Adipocyte (in vitro differentiated cells): Measurements from ENCODE around the gene CCL26.
"Not testable (repeated sequence)": the region's sequence is repeated elsewhere in the genome, so short reads cannot be mapped to it uniquely, and the experiment has no call there.

ENCODE experiments used
- DNase-seq: peaks from one replicate; pipeline ENCODE4 v3.0.0-alpha.2; 2015; ENCODE audit warnings: low read depth
- H3K27me3 ChIP-seq: replicated peaks from 2 replicates; pipeline ENCODE4 v1.7.0; 2013; ENCODE audit warnings: mild to moderate bottlenecking, low read length, moderate library complexity; ENCODE audit not compliant: control insufficient read depth, insufficient read depth
- H3K36me3 ChIP-seq: 2 replicates; pipeline ENCODE4 v1.7.0; 2013; ENCODE audit warnings: low read length, mild to moderate bottlenecking, moderate library complexity; ENCODE audit not compliant: control insufficient read depth, insufficient read depth, severe bottlenecking
- H3K4me1 ChIP-seq: 2 replicates; pipeline ENCODE4 v1.7.0; 2013; ENCODE audit warnings: mild to moderate bottlenecking, low read length, moderate library complexity; ENCODE audit not compliant: control insufficient read depth, insufficient read depth
- H3K4me3 ChIP-seq: 2 replicates; pipeline ENCODE4 v1.7.0; 2013; ENCODE audit warnings: mild to moderate bottlenecking, low read length, moderate library complexity
- H3K9ac ChIP-seq: 2 replicates; pipeline ENCODE4 v1.7.0; 2013; ENCODE audit warnings: mild to moderate bottlenecking, low read length, moderate library complexity
- H3K9me3 ChIP-seq: 2 replicates; pipeline ENCODE4 v1.7.0; 2013; ENCODE audit warnings: mild to moderate bottlenecking, low read length, moderate library complexity; ENCODE audit not compliant: control insufficient read depth

Gene CCL26

DNA sequence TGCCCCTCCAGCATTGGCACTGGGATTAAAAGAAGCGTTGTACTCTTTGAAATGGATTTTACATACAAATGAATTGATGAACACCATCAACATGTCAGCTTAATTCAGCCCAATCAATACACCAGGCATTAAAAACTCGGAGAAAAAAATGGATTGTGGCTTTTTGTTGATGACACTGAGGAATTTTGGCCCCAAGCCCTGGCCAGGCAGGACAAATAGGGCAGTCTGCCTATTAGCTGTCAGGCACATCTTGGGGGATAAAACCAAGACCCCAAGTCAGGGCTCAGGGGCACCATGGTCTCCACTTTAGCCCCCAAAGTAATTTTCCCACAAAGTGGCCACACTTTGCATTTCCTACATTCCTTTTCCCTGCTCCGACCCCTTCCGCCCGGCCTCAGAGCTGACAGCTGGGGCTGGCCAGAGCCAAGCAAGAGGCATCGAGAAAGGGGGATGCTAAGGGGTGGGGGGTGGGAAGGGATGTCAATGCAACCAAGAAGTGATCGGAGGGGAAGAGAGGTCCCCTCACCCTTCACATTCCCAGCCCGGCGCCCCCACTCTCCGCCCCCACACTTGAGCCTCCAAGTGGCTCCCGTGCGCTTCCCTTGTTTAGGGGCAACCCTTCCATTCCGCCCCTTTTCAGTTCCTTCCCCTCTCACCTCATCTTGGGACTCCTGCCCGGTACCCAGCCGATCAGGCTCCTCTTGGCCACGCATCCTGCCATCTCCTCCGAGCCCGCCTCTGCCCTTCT, 34.0 kb downstream of the CCL26 start:
- Histone ChIP-seq H3K9me3 (no peaks in the 10 kb centered on the region), H3K4me1 (peaks cover 13% of the 10 kb centered on the region), H3K9ac (peak overlapping the region; percentile 88), H3K27me3 (peaks cover 3% of the 10 kb centered on the region), H3K4me3 (peak overlapping the region; percentile 96), H3K36me3 (no peaks in the 10 kb centered on the region)
- DNase-seq: peak; percentile 29

- DNase-seq: no peak
- peaks cover 20% of the 10 kb centered on the region for H3K4me1 ChIP-seq
- no peaks in the 10 kb centered on the region for H3K9me3 ChIP-seq
- H3K27me3 ChIP-seq: no peaks in the 10 kb centered on the region
- H3K9ac ChIP-seq: no peak overlapping the region
- no peaks in the 10 kb centered on the region for H3K36me3 ChIP-seq
- no peak overlapping the region for H3K4me3 ChIP-seq
Measured at GRCh38 chr7:75735581-75736350, 36.2 kb downstream of the CCL26 start.

DNA sequence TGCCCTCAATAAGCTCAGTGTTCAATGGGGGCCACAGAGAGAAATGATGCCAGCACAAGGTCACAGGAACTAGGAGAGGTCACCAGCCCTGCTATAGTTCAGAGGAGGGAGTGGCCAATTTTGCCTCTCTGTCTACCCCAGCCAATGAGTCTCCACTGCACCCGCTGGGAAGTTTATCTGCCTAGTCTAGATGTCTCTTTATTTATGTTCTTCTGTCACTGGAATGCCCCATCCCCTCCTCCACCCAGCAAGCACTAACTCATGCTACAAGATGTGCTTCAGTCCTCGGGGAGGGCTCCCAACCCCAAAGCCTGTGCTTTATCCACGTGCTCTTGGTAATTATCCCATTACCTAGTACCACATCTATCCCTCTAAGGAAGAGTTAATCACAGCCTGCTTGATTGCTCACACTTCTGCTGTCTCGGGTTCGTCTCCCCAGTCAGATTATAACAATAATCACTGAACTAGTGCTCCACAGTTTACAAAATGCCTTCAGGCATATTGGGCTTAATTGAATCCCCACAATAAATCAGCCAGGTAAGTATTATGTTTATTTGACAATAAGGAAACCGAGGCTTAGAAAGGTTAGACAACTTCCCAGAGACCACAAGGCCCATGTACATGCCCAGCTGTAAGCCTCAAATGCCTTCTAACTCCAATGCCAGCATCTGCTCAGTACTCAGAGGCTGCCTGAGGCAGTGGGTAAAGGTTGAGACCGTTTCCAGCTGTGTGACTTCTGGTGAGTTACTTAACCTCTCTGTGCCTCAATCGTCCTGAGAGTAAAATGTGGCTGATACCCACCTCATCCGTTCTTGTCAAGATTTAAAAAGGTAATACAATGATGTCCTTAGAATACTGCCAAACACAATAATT, 37.2 kb downstream of the CCL26 start:
- no peaks in the 10 kb centered on the region for H3K9me3 ChIP-seq
- no peak for DNase-seq
- H3K9ac ChIP-seq: no peak overlapping the region
- no peak overlapping the region for H3K4me3 ChIP-seq
- peaks cover 20% of the 10 kb centered on the region for H3K4me1 ChIP-seq
- H3K36me3 ChIP-seq: no peaks in the 10 kb centered on the region
- H3K27me3 ChIP-seq: no peaks in the 10 kb centered on the region

- Histone ChIP-seq H3K4me1 (peaks cover 19% of the 10 kb centered on the region), H3K36me3 (no peaks in the 10 kb centered on the region), H3K9me3 (no peaks in the 10 kb centered on the region), H3K9ac (peak overlapping the region; percentile 9), H3K27me3 (no peaks in the 10 kb centered on the region), H3K4me3 (peak overlapping the region; percentile 44)
- peak; percentile 81 for DNase-seq
Measured at GRCh38 chr7:75732764-75733630, 39.0 kb downstream of the CCL26 start.

- H3K4me1 ChIP-seq: peaks cover 13% of the 10 kb centered on the region
- no peak overlapping the region for H3K9ac ChIP-seq
- no peak overlapping the region for H3K4me3 ChIP-seq
- no peaks in the 10 kb centered on the region for H3K36me3 ChIP-seq
- H3K9me3 ChIP-seq: no peaks in the 10 kb centered on the region
- no peak for DNase-seq
- H3K27me3 ChIP-seq: no peaks in the 10 kb centered on the region
Measured at GRCh38 chr7:75732016-75732521, 39.9 kb downstream of the CCL26 start.

- no peaks in the 10 kb centered on the region for H3K9me3 ChIP-seq
- no peak for DNase-seq
- no peaks in the 10 kb centered on the region for H3K27me3 ChIP-seq
- H3K36me3 ChIP-seq: no peaks in the 10 kb centered on the region
- H3K4me3 ChIP-seq: no peak overlapping the region
- no peak overlapping the region for H3K9ac ChIP-seq
- peaks cover 13% of the 10 kb centered on the region for H3K4me1 ChIP-seq
Measured at GRCh38 chr7:75729851-75730274, 42.1 kb downstream of the CCL26 start.

- no peaks in the 10 kb centered on the region for H3K36me3 ChIP-seq
- H3K9me3 ChIP-seq: no peaks in the 10 kb centered on the region
- peaks cover 8% of the 10 kb centered on the region for H3K4me1 ChIP-seq
- no peak for DNase-seq
- H3K4me3 ChIP-seq: no peak overlapping the region
- no peaks in the 10 kb centered on the region for H3K27me3 ChIP-seq
- peak overlapping the region; percentile 18 for H3K9ac ChIP-seq
Measured at GRCh38 chr7:75727881-75728593, 44.0 kb downstream of the CCL26 start.

DNA sequence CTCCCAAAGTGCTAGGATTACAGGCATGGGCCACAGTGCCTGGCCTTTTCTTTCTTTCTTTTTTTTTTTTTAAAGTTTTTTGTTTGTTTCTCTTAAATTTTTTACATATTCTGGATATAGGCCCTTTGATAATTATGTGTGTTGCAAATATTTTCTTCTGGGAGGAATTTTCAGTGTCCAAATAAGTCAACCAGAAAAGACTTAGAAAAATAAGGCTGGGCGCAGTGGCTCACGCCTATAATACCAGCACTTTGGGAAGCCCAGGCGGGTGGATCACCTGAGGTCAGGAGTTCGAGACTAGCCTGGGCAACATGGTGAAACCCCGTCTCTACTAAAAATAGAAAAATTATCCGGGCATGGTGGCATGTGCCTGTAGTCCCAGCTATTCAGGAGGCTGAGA, 44.7 kb downstream of the CCL26 start:
- not testable (repeated sequence) for H3K9me3 ChIP-seq, H3K9ac ChIP-seq, H3K27me3 ChIP-seq, DNase-seq, H3K4me3 ChIP-seq, H3K36me3 ChIP-seq, H3K4me1 ChIP-seq

DNA sequence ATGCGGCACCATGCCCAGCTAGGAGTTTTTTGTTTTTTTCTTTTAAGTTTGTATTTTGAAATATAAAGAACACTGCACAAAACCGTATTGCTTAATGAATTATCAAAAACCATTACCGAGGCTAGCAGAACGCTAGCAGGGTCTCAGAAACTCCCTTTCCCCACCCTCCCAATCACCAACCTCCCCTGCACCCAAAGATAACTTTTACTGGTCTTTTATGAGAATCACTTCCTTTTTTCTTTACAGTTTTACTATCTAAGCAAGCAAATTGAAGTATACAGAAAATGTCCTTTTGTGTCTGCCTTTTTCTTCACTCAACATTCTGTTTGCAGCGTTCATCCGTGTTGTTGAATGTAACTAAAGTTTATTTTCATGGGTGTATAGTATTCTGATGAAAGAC, 46.7 kb downstream of the CCL26 start:
- no peaks in the 10 kb centered on the region for H3K9me3 ChIP-seq
- no peaks in the 10 kb centered on the region for H3K36me3 ChIP-seq
- no peak overlapping the region for H3K4me3 ChIP-seq
- H3K9ac ChIP-seq: no peak overlapping the region
- DNase-seq: no peak
- H3K4me1 ChIP-seq: no peaks in the 10 kb centered on the region
- no peaks in the 10 kb centered on the region for H3K27me3 ChIP-seq

DNA sequence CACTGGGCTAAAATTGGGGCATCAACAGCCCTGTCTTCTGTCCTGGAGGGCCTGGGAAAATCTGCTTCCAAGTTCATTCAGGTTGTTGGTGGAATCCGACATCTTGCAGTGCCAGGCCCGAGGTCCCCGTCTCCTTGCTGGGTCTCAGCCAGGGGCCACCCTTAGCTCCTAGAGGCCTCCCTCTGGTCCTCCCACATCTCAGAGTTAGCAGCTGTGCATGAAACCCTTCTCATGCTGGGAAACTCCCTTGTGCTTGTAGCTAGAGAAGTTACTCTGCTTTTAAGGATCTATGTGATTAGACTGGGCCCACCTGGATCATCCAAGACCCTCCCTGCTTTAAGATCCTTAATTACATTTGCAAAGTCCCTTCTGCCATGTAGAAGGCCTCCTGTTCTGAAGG, 48.6 kb downstream of the CCL26 start:
- Histone ChIP-seq H3K4me1 (no peaks in the 10 kb centered on the region), H3K9me3 (no peaks in the 10 kb centered on the region), H3K36me3 (no peaks in the 10 kb centered on the region), H3K27me3 (no peaks in the 10 kb centered on the region), H3K9ac (no peak overlapping the region), H3K4me3 (no peak overlapping the region)
- no peak for DNase-seq
